ENCODE measurements around the gene GRID2. TPM values are rescaled to one million over a fixed set of nuclear protein-coding genes. Genes with fewer than 3 reads are reported as not detected.

Gene GRID2
- total and polyA plus RNA-seq, 8 donors = 0.39 TPM; not detected in 7

DNA sequence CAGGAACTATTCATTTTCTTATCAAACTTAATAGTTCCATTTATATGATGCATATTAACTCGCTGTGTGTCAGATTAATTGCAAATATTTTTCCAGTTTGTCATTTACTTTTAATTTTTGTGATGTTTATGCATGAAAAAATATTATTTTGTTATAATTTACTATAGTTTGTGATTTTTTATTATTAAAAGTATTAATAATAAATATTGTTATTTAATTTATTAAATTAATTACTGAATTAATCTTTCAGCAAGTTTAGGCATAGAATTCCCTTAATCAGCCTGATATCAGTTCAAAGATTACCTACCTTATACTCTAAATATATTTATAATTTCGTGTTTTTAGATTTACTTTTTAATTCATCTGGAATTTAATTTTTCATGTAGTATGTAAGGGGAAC, 1509.3 kb downstream of the GRID2 start:
- Histone ChIP-seq H3K27ac (no peak overlapping the region), H3K4me3 (no peak overlapping the region), H3K36me3 (no peaks in the 10 kb centered on the region), H3K4me1 (peaks cover 0 to 15% (median 0%) of the 10 kb centered on the region in 3 donors), H3K27me3 (no peaks in the 10 kb centered on the region), H3K9me3 (no peaks in the 10 kb centered on the region)
- no peak for TF ChIP-seq CTCF (IDR thresholded peaks at IDR 0.05)
- FAIRE-seq = peak; percentile 26
- intact Hi-C loops (cut with DNase I) = no loop called here
- DNase-seq = no peak
- ATAC-seq = no peak
- WGBS, 2 donors = 60 to 74% methylated on average over 2 of the region's 2 CpGs

- WGBS, 2 donors = 61 to 80% methylated on average over 3 of the region's 3 CpGs
- intact Hi-C loops (cut with DNase I) = no loop called here
- Histone ChIP-seq H3K4me3 (no peak overlapping the region), H3K36me3 (no peaks in the 10 kb centered on the region), H3K9me3 (no peaks in the 10 kb centered on the region), H3K4me1 (peaks cover 0 to 15% (median 0%) of the 10 kb centered on the region in 3 donors), H3K27ac (no peak overlapping the region), H3K27me3 (no peaks in the 10 kb centered on the region)
- ATAC-seq (no peak), DNase-seq (no peak), FAIRE-seq (no peak)
- TF ChIP-seq CTCF (IDR thresholded peaks at IDR 0.05) = no peak
Measured at GRCh38 chr4:93814141-93814540, 1510.4 kb downstream of the GRID2 start.

- DNase-seq = no peak
- 35 to 51% methylated on average over 4 of the region's 4 CpGs for WGBS, 2 donors
- ATAC-seq = peak in 2 of 4 donors; percentile 24 to 39
- intact Hi-C loops (cut with DNase I) = no loop called here
- no peaks in the 10 kb centered on the region for H3K9me3 ChIP-seq
- H3K4me3 ChIP-seq = no peak overlapping the region
- no peaks in the 10 kb centered on the region for H3K27me3 ChIP-seq
- H3K4me1 ChIP-seq = peaks cover 0 to 11% (median 0%) of the 10 kb centered on the region in 3 donors
- FAIRE-seq = no peak
- no peaks in the 10 kb centered on the region for H3K36me3 ChIP-seq
- H3K27ac ChIP-seq = no peak overlapping the region
- no peak for TF ChIP-seq CTCF (IDR thresholded peaks at IDR 0.05)
Measured at GRCh38 chr4:93814722-93815121, 1511.0 kb downstream of the GRID2 start.
